Measurements from ENCODE around the gene LYPD6B. TPM values are rescaled to one million over a fixed set of nuclear protein-coding genes. Genes with fewer than 3 reads are reported as not detected.

Gene LYPD6B
- total and polyA plus RNA-seq, 10 of the 15 experiments (the other 5 are each of a cell fraction or from before 2014, with no cell fraction given), result 1.0 to 6.6 (median 4.0) TPM

DNA sequence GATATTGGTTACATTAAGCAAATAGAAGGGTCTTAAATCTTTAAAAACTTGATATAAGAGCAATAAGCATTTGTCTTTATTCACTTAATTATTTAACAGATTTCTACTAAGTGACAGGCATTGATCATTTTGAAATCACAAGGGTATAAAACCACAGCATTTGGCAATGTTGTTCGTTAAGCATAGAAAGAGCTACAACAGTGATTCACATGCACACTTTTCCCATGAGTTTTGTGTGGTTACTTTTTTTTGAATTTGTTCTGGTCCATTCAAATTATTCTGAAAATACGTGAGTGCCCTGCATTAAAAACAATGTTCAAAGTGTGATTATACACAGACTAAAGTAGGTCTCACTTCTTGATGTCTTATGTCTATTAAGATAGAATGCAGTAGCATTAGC, 52.2 kb downstream of the LYPD6B start:
- Histone ChIP-seq H3K36me3 (ENCODE audit: control insufficient read depth in 2 of 2, insufficient read depth in 2 of 2, low read length in 1 of 2) (no peaks in the 10 kb centered on the region), H3K9me3 (replicated peaks; ENCODE audit: control insufficient read depth, insufficient read depth, low read length) (no peaks in the 10 kb centered on the region; the same call in 2 of the 3 replicates), H2AFZ (ENCODE audit: control insufficient read depth, low read depth, low read length) (no peak overlapping the region), H4K20me1 (ENCODE audit: control insufficient read depth, insufficient read depth) (no peaks in the 10 kb centered on the region), H3K79me2 (ENCODE audit: control insufficient read depth, insufficient read depth, low read length) (no peaks in the 10 kb centered on the region), H3K27ac (ENCODE audit: control insufficient read depth, insufficient read depth) (no peak overlapping the region), H3K9ac (ENCODE audit: control insufficient read depth, insufficient read depth, low read length) (no peak overlapping the region), H3K27me3 (replicated peaks in 1 of 2; ENCODE audit: control insufficient read depth in 2 of 2, insufficient read depth in 2 of 2, low read length in 1 of 2) (no peaks in the 10 kb centered on the region), H3K4me1 (ENCODE audit: control insufficient read depth, insufficient read depth, low read length) (no peaks in the 10 kb centered on the region), H3K4me2 (ENCODE audit: control insufficient read depth, insufficient read depth) (no peak overlapping the region), H3K4me3 (no peak overlapping the region)
- no peak for FAIRE-seq
- RAD21 ChIA-PET (ENCODE audit: unreplicated experiment), result no interaction called here
- no peak for ATAC-seq
- CTCF ChIA-PET, result interaction anchor here (1.2 kb wide), 1 partner anchor 74 kb away, joined by 4 read pairs; no protein-coding TSS in a partner anchor
- WGBS (ENCODE audit: insufficient coverage, insufficient replicate concordance, low lambda C conversion rate, missing lambda C conversion rate), result 6% methylated on average over 2 of the region's 2 CpGs
- POLR2A ChIA-PET, result no interaction called here
- intact Hi-C loops (cut with micrococcal nuclease; ENCODE audit: unreplicated experiment), result no loop called here
- in situ Hi-C loops (cut with MboI), result no loop called here
- no peak for DNase-seq (ENCODE audit: low read depth, low spot score)
- SMC1A ChIA-PET (ENCODE audit: uncharacterized antibody, unreplicated experiment), result no interaction called here
- BruUV-seq (replicated peaks), result no TSS peak
- no peak for TF ChIP-seq PML (IDR thresholded peaks at IDR 0.05; ENCODE audit: low read length)
- TF ChIP-seq CTCF (IDR thresholded peaks at IDR 0.05 in 2 of 3, conservative IDR thresholded peaks at IDR 0.05 in 1 of 3; ENCODE audit: control insufficient read depth in 2 of 3, extremely low read depth in 1 of 3, insufficient read depth in 1 of 3, low read depth in 3 of 3, low read length in 3 of 3), result no peak
- TF ChIP-seq CEBPB (IDR thresholded peaks at IDR 0.05; ENCODE audit: borderline replicate concordance in 1 of 2, low read depth in 2 of 2, low read length in 2 of 2), result no peak
- TF ChIP-seq, protein P1, sequence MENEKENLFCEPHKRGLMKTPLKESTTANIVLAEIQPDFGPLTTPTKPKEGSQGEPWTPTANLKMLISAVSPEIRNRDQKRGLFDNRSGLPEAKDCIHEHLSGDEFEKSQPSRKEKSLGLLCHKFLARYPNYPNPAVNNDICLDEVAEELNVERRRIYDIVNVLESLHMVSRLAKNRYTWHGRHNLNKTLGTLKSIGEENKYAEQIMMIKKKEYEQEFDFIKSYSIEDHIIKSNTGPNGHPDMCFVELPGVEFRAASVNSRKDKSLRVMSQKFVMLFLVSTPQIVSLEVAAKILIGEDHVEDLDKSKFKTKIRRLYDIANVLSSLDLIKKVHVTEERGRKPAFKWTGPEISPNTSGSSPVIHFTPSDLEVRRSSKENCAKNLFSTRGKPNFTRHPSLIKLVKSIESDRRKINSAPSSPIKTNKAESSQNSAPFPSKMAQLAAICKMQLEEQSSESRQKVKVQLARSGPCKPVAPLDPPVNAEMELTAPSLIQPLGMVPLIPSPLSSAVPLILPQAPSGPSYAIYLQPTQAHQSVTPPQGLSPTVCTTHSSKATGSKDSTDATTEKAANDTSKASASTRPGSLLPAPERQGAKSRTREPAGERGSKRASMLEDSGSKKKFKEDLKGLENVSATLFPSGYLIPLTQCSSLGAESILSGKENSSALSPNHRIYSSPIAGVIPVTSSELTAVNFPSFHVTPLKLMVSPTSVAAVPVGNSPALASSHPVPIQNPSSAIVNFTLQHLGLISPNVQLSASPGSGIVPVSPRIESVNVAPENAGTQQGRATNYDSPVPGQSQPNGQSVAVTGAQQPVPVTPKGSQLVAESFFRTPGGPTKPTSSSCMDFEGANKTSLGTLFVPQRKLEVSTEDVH (IDR thresholded peaks at IDR 0.05; ENCODE audit: low read depth, partially characterized antibody), result no peak
- TF ChIP-seq WRNIP1 (IDR thresholded peaks at IDR 0.05; ENCODE audit: borderline replicate concordance, low read depth, low read length), result no peak
- TF ChIP-seq, protein P2, sequence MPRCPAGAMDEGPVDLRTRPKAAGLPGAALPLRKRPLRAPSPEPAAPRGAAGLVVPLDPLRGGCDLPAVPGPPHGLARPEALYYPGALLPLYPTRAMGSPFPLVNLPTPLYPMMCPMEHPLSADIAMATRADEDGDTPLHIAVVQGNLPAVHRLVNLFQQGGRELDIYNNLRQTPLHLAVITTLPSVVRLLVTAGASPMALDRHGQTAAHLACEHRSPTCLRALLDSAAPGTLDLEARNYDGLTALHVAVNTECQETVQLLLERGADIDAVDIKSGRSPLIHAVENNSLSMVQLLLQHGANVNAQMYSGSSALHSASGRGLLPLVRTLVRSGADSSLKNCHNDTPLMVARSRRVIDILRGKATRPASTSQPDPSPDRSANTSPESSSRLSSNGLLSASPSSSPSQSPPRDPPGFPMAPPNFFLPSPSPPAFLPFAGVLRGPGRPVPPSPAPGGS (IDR thresholded peaks at IDR 0.05; ENCODE audit: borderline replicate concordance, insufficient read depth, low read depth, low read length, poor library complexity, severe bottlenecking), result no peak
- no peak for TF ChIP-seq ZNF687 (IDR thresholded peaks at IDR 0.05)
- no peak for TF ChIP-seq RAD21 (IDR thresholded peaks at IDR 0.05; ENCODE audit: insufficient read depth, low read depth, low read length)
- TF ChIP-seq TCF12 (IDR thresholded peaks at IDR 0.05; ENCODE audit: low read depth, low read length), result no peak
- no peak for TF ChIP-seq MEF2B (IDR thresholded peaks at IDR 0.05; ENCODE audit: partially characterized antibody, poor library complexity, severe bottlenecking)
- no peak for TF ChIP-seq TCF7 (IDR thresholded peaks at IDR 0.05; ENCODE audit: borderline replicate concordance)
- no peak for TF ChIP-seq RCOR1 (conservative IDR thresholded peaks at IDR 0.05; ENCODE audit: low read depth, low read length)
- no peak for TF ChIP-seq ZSCAN29 (IDR thresholded peaks at IDR 0.05)
- TF ChIP-seq SIX5 (IDR thresholded peaks at IDR 0.05; ENCODE audit: low read depth, low read length, severe bottlenecking), result no peak
